ENCODE measurements around the gene RBM38. TPM values are rescaled to one million over a fixed set of nuclear protein-coding genes. Genes with fewer than 3 reads are reported as not detected.
A peak's percentile ranks its signal among the peaks of the same experiment; 100 is the strongest.

RBM38 gene
- polyA plus RNA-seq, 3 donors from 2014 or later = 43.6 to 89.1 (median 80.4) TPM

GRCh38 chr20:57397693-57398108, 6.5 kb downstream of the RBM38 start:
- Mint-ChIP-seq H3K27me3 (ENCODE audit: low read depth in 3 of 3) (peaks cover 89 to 95% (median 95%) of the 10 kb centered on the region in 3 donors), H3K4me1 (peaks cover 96 to 98% of the 10 kb centered on the region in 2 donors), H3K9me3 (no peaks in the 10 kb centered on the region), H3K36me3 (peaks cover 31 to 70% (median 33%) of the 10 kb centered on the region in 3 donors), H3K27ac (peak overlapping the region; percentile 97 to 99 (median 99)), H3K4me3 (peak overlapping the region; percentile 65 to 88 (median 84))
- DNase-seq = peak; percentile 82 to 85 (median 84)

- Mint-ChIP-seq H3K4me1 (peaks cover 96 to 98% of the 10 kb centered on the region in 2 donors), H3K36me3 (peaks cover 27 to 68% (median 29%) of the 10 kb centered on the region in 3 donors), H3K27me3 (ENCODE audit: low read depth in 3 of 3) (peaks cover 86 to 95% (median 95%) of the 10 kb centered on the region in 3 donors), H3K27ac (peak overlapping the region; percentile 97 to 99 (median 99)), H3K9me3 (no peaks in the 10 kb centered on the region), H3K4me3 (peak overlapping the region; percentile 65 to 89 (median 87))
- DNase-seq = peak; percentile 97 to 98 (median 98)
These were observed 7.1 kb downstream of the RBM38 start for GRCh38 chr20:57398231-57398821.

GRCh38 chr20:57398901-57399535, 7.8 kb downstream of the RBM38 start:
- no peaks in the 10 kb centered on the region for H3K9me3 Mint-ChIP-seq
- peaks cover 26 to 62% (median 29%) of the 10 kb centered on the region in 3 donors for H3K36me3 Mint-ChIP-seq
- DNase-seq = no peak
- peaks cover 87 to 95% (median 94%) of the 10 kb centered on the region in 3 donors for H3K27me3 Mint-ChIP-seq (ENCODE audit: low read depth in 3 of 3)
- H3K4me1 Mint-ChIP-seq = peaks cover 96 to 98% of the 10 kb centered on the region in 2 donors
- H3K4me3 Mint-ChIP-seq = peak overlapping the region; percentile 65 to 89 (median 87)
- peak overlapping the region; percentile 97 to 99 (median 99) for H3K27ac Mint-ChIP-seq

GRCh38 chr20:57399587-57400155, 8.5 kb downstream of the RBM38 start:
- Mint-ChIP-seq H3K4me1 (peaks cover 95% of the 10 kb centered on the region in 2 donors), H3K27me3 (ENCODE audit: low read depth in 3 of 3) (peaks cover 88 to 97% (median 95%) of the 10 kb centered on the region in 3 donors), H3K9me3 (no peaks in the 10 kb centered on the region), H3K36me3 (peaks cover 26 to 56% (median 26%) of the 10 kb centered on the region in 3 donors), H3K27ac (peak overlapping the region; percentile 97 to 99 (median 99)), H3K4me3 (peak overlapping the region; percentile 65 to 89 (median 87))
- peak in 1 of 3 donors; percentile 49 for DNase-seq

- H3K4me1 Mint-ChIP-seq = peaks cover 93 to 95% of the 10 kb centered on the region in 2 donors
- H3K27me3 Mint-ChIP-seq (ENCODE audit: low read depth in 3 of 3) = peaks cover 89 to 96% (median 95%) of the 10 kb centered on the region in 3 donors
- DNase-seq = no peak
- H3K4me3 Mint-ChIP-seq = peak overlapping the region; percentile 55 to 90 (median 79)
- H3K36me3 Mint-ChIP-seq = peaks cover 26 to 53% (median 29%) of the 10 kb centered on the region in 3 donors
- H3K27ac Mint-ChIP-seq = peak overlapping the region; percentile 64 to 99 (median 98)
- H3K9me3 Mint-ChIP-seq = no peaks in the 10 kb centered on the region
These were observed 9.1 kb downstream of the RBM38 start for GRCh38 chr20:57400231-57400701.

- Mint-ChIP-seq H3K27me3 (ENCODE audit: low read depth in 3 of 3) (peaks cover 93 to 96% (median 94%) of the 10 kb centered on the region in 3 donors), H3K4me3 (peak overlapping the region; percentile 56 to 90 (median 79)), H3K36me3 (peaks cover 24 to 49% (median 25%) of the 10 kb centered on the region in 3 donors), H3K9me3 (no peaks in the 10 kb centered on the region), H3K4me1 (peaks cover 88 to 89% of the 10 kb centered on the region in 2 donors), H3K27ac (peak overlapping the region; percentile 52 to 99 (median 90))
- peak in 2 of 3 donors; percentile 52 to 55 for DNase-seq
These were observed 9.8 kb downstream of the RBM38 start for GRCh38 chr20:57400821-57401564.

GRCh38 chr20:57401565-57401918, 10.3 kb downstream of the RBM38 start:
- Mint-ChIP-seq H3K27ac (peak overlapping the region; percentile 52 to 97 (median 90)), H3K27me3 (ENCODE audit: low read depth in 3 of 3) (peaks cover 93 to 96% (median 95%) of the 10 kb centered on the region in 3 donors), H3K9me3 (no peaks in the 10 kb centered on the region), H3K36me3 (peaks cover 18 to 44% (median 22%) of the 10 kb centered on the region in 3 donors), H3K4me1 (peaks cover 82 to 87% of the 10 kb centered on the region in 2 donors), H3K4me3 (peak overlapping the region; percentile 56 to 90 (median 79))
- DNase-seq = peak in 1 of 3 donors; percentile 41

GRCh38 chr20:57402206-57403125, 11.3 kb downstream of the RBM38 start:
- DNase-seq = no peak
- Mint-ChIP-seq H3K27me3 (ENCODE audit: low read depth in 3 of 3) (peaks cover 93 to 96% (median 96%) of the 10 kb centered on the region in 3 donors), H3K9me3 (no peaks in the 10 kb centered on the region), H3K4me1 (peaks cover 80 to 84% of the 10 kb centered on the region in 2 donors), H3K4me3 (peak overlapping the region; percentile 46 to 90 (median 61)), H3K36me3 (peaks cover 15 to 42% (median 15%) of the 10 kb centered on the region in 3 donors), H3K27ac (peak overlapping the region; percentile 69 to 97 (median 90))

- Mint-ChIP-seq H3K9me3 (no peaks in the 10 kb centered on the region), H3K4me1 (peaks cover 80 to 84% of the 10 kb centered on the region in 2 donors), H3K27ac (peak overlapping the region; percentile 46 to 97 (median 74)), H3K36me3 (peaks cover 15 to 45% (median 22%) of the 10 kb centered on the region in 3 donors), H3K4me3 (peak overlapping the region in 4 of 5 donors; percentile 56 to 61 (median 58)), H3K27me3 (ENCODE audit: low read depth in 3 of 3) (peaks cover 93 to 96% (median 95%) of the 10 kb centered on the region in 3 donors)
- DNase-seq = peak in 1 of 3 donors; percentile 13
These were observed 12.0 kb downstream of the RBM38 start for GRCh38 chr20:57403216-57403615.

- Mint-ChIP-seq H3K36me3 (peaks cover 15 to 48% (median 22%) of the 10 kb centered on the region in 3 donors), H3K27me3 (ENCODE audit: low read depth in 3 of 3) (peaks cover 90 to 96% (median 93%) of the 10 kb centered on the region in 3 donors), H3K4me3 (peak overlapping the region in 2 of 5 donors; percentile 2 to 27), H3K9me3 (no peaks in the 10 kb centered on the region), H3K27ac (peak overlapping the region in 3 of 6 donors; percentile 24 to 97 (median 55)), H3K4me1 (peaks cover 76 to 78% of the 10 kb centered on the region in 2 donors)
- DNase-seq = no peak
These were observed 12.8 kb downstream of the RBM38 start for GRCh38 chr20:57404006-57404405.

GRCh38 chr20:57404419-57405072, 13.3 kb downstream of the RBM38 start:
- peaks cover 11 to 49% (median 22%) of the 10 kb centered on the region in 3 donors for H3K36me3 Mint-ChIP-seq
- peaks cover 71 to 74% of the 10 kb centered on the region in 2 donors for H3K4me1 Mint-ChIP-seq
- H3K9me3 Mint-ChIP-seq = no peaks in the 10 kb centered on the region
- DNase-seq = peak in 1 of 3 donors; percentile 22
- H3K27me3 Mint-ChIP-seq (ENCODE audit: low read depth in 3 of 3) = peaks cover 89 to 95% (median 94%) of the 10 kb centered on the region in 3 donors
- peak overlapping the region in 4 of 6 donors; percentile 21 to 97 (median 60) for H3K27ac Mint-ChIP-seq
- peak overlapping the region in 3 of 5 donors; percentile 27 to 44 (median 38) for H3K4me3 Mint-ChIP-seq

Data from immature natural killer cell (primary cell).